ENCODE data around the gene JSRP1.

The JSRP1 gene

DNA sequence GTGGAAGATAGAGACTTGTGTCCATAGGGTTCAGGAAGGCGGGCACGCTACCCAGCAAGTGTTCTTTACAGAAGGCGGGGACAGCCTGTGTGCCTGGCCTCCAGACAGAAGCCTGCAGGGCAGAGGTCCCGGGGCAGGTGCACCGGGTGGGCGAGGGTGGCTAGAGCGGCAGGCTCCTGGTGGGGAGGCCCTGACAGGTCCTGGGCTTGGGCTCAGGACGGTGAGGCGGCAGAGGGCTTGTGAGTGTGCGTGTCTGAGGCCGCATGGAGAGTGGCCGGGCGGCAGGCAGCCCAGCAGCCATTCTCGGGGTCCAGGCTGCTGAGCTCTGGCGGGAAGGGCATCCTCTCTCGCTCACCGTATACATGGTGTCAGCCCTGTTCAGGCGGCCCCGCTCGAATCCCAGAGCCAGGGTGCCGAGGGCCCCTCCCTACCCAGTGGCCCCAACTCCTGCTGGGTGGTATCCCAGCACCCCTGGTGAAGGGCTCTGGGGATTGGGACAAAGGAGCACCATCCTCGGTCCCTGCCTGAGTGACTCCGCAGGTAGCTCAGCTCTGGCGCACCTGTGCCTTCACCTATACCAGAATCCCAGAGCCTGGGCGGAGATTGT, 10.1 kb downstream of the JSRP1 start:
- no peak for DNase-seq

DNA sequence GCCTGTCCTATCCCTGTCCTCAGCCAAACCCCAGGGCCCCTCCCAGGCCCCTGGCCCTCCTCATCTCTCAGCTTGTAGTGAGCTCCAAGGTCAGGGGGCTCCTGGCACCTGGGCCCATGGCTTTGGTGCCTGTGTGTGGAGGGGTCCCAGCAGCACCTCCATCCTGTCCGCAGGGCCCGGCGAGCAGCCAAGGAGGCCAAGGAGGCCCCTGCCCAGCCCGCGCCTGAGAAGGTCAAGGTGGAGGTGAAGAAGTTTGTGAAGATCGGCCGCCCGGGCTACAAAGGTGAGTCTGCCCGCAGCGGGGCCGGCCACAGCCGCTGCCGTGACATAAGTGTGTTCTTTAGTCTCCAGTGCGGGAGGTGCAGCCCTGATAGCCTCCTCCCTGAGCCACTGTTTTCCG, 10.9 kb downstream of the JSRP1 start:
- no peak for DNase-seq

DNA sequence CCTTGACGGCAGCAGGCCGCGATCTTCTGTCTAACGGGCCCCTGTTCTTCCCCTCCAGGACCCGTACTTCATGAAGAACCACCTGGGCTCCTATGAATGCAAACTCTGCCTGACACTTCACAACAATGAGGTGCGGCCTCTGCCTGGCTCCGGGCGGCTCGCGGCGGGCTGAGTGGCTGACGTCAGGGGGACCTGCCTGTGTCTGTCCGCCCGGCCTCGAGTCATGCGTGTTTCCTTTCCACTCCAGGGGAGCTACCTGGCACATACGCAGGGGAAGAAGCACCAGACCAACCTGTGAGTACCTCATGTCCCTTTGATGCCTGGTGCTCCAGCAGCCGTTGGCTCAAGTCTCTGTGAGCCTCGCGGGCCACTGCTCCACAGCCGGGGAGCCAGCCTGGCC, 11.7 kb downstream of the JSRP1 start:
- no peak for DNase-seq

DNA sequence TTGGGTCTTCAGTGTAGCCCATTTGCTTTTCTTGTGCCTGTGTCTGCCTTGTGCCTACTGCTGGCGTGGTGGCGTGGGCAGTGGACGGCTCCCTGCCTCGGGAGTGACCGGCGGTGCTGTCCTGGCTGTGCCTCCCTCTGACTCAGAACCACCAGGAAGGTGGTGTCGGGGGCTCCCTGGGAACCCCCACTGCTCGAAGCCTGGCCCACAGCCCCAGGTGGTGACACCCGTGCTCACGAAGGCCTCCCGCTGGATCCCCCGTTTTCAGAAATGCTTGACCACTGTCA, 12.1 kb downstream of the JSRP1 start:
- DNase-seq, result no peak

DNA sequence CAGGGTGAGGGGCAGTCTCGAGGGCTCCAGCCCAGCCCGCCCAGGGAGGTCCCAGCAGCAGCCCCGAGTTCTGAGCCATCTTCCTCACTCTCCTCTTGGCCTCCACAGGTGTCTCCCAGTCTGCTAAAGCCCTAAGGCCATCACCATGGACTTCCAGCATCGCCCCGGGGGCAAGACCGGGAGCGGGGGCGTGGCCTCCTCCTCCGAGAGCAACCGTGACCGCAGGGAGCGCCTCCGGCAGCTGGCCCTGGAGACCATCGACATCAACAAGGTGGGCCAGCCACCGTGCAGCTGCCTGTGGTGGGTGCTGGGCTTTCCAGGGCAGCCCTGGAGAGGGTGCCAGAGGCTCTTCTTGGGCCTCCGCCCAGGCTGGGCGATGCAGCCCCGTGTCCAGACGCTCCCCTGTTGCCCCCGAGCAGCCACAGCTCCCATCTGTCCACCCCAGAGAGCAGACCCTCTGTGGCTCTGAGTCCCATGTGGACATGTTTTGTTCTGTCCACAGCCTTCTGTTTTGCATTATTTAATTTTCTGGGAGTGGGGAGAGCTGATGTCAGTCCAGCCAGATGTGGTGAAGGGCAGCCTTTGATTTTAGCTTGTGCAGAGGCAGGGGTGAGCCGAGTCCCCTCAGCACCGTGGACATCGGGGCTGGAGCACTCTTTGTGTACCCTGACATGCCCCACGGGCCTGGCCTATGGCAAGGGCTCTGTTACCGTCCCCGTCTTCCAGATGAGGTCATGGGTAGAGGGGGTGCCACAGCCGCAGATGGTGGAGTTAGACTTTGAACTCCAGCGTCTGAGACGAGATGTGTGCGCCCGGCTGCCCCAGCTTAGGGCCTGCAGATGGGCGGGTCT, 12.7 kb downstream of the JSRP1 start:
- no peak for DNase-seq

DNA sequence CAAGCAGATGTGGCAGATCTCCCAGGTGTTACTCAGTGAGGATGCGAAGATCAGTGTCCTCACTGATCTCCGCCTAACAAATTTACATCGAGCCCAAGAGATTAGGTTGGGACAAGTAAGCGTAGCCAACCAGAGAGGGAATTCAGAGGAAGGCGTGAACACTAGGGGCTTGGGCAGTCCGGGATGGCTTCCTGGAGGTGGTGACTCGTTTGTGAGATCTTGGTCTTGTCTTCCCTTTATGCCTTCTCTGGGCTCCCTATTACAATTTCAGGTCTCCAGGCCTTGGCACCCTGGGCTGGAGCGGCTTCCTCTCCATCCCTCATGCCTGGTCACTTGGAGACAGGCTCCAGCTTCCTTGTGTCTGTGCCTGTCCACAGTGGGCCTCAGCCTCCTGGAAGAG, 13.4 kb downstream of the JSRP1 start:
- no peak for DNase-seq

DNA sequence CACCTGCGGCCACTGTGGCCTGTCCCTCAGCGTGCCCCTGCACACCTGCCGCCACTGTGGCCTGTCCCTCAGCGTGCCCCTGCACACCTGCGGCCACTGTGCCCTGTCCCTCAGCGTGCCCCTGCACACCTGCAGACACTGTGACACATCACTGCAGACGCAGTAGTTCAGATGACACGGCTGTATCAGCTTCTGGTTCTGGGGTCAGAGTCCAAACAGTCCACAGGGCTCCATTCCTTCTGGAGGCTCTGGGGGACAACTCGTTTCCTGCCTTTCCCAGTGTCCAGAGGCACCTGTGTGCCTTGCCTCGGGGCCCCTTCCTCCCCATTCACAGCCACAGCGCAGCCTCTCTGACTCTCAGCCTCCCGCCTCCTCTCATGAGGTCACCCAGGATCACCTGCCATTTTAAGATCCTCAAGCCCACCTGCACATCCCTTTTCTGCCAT, 14.1 kb downstream of the JSRP1 start:
- no peak for DNase-seq

DNA sequence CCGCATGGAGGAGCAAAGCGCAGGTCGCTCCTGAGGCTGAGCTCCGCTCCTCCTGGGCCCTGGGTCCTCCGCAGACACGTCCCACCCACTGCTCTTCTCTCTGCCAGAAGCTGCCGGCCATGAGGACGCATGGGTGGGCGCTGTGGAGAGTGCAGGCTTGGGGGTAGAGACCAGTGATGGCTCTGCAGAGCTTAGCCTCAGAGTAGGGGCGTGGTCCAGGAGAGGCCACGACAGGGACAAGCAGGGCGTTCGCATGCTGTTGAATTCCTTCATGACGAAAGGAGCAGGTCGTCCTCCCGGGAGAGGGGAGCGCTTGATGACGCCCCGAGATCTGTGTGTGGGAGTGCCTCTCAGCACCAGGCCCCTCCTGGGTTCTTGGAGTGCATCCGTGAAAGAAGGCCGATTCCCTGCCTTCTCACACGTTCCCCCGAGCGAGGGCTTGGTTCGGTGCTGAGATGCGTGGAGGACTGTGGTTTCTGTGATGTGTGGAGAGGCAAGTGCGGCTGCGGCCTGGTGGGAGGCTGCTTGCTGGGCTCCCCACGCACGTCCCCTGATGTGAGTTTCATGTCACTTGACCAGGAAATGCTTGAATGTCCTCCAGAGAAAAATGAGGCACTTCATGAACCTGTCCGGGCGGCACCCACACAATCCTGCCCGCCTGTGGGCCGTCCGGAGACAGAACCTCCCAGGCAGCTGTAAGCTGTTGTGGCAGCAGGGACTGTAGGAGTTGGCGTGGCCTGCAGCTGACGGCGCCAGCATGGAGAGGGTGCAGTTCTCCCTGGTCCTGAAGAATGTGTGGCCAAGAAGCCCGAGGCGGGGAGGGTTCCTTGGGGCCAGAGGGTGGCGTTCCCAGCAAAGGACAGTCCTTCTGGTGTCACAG, 15.1 kb downstream of the JSRP1 start:
- DNase-seq, result no peak

DNA sequence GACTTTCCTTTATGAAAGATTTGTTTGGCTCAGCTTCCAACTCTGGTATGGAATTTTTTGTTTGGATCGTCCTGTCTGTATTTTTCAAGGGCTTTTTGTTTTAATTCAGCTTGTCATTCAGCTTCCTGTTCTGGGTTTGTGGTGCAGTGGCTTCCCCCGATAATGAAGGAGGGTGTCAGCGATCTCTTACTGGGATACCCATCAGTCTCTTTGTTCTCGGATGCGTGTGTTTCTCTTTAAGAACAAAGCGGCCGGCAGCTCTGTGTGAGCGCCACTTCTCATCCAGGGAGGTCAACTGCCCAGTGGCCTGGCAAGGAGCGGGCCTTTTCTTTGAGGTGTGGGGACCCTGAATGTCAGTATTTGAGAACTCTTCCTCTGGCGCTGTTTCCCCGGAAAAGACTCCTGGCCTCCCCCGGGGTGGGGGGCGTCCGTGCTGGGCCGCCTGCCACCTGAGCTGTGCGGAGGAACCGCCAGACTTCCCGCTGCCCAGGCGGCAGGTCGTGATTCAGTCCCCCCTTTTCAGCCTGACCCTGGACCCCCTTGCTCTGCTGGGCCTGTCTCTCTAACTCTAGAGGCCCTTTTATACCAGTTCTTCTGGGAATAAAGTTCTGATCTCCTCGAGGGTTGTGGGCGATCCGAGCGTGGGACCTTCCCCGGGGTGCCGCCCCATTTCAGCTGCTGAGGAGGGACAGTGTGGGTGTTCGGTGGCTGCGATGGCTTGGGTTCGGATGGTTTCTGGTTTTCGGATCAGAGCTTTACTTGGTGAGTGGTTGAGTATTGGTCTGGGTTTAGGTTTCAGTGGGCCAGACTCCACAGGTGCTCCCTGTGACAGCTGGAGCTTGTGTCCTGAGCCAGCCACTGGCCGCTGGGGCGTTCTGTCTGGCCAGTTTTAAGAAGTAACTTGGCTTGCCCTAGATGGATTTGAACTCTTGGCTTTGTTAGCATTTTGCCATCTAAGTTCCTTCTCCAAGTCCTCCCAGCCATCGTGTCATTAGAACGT, 16.1 kb downstream of the JSRP1 start:
- DNase-seq, result peak; percentile 33

DNA sequence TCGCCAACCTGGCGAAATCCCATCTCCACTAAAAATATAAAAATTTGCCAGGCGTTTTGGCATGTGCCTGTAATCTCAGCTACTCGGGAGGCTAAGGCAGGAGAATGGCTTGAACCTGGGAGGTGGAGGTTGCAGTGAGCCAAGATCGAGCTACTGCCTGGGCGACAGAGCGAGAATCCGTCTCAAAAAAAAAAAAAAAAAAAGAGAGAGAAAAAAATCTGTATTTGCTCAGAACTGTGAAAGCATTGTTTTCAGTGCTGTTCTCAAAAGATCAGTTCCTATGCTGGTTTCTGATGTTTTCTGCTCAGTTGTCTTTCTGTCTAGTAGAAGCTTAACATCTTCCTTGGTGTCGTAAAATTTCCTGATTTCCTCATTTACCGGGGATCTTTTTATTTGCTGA, 17.0 kb downstream of the JSRP1 start:
- no peak for DNase-seq

DNA sequence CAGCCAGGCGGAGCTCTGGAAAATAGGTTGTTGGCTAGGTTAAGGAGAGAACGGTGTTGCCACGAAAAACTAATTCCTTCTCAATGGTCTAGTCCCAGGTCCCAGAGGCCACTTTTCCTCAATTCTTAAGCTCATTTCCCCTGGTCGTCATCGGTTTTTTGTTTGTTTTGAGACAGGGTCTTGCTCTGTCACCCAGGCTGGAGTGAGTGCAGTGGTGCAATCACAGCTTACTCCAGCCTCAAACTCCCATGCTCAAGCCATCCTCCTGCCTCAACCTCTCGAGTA, 18.4 kb downstream of the JSRP1 start:
- DNase-seq, result no peak

DNA sequence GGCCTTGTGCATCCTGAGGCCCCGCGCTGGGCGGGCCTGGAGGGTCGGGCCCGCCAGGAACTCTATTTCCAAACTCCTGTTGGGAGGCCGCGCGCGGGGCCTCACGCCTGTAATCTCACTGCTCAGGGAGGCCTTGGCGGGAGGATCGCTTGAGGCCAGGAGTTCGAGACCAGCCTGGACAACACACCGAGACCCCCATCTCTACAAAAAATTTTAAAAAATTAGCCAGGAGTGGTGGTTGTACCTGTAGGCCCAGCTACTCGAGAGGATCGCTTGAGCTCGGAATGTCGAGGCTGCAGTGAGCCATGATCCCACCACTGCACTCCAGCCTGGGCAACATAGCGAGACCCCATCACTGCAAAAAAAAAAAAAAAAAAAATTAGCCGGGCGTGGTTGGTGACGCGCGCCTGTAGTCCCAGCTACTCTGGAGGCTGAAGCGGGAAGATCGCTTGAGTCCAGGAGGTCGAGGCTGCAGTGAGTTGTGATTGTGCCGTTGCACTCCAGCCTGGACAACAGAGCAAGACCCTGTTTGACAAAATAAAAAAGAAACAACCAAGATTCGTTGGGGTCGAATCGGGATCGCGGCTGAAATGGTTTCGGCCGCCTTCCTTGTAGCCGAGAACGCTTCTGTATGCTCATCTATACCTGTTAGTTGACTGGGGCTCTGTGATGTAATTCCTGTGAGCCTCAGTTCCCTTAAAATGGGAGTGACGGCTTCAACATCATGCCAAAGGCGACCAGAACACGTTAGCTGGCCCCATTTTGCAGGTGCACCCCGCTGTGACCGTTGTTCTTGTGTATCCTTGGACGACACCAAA, 19.0 kb downstream of the JSRP1 start:
- no peak for DNase-seq

DNA sequence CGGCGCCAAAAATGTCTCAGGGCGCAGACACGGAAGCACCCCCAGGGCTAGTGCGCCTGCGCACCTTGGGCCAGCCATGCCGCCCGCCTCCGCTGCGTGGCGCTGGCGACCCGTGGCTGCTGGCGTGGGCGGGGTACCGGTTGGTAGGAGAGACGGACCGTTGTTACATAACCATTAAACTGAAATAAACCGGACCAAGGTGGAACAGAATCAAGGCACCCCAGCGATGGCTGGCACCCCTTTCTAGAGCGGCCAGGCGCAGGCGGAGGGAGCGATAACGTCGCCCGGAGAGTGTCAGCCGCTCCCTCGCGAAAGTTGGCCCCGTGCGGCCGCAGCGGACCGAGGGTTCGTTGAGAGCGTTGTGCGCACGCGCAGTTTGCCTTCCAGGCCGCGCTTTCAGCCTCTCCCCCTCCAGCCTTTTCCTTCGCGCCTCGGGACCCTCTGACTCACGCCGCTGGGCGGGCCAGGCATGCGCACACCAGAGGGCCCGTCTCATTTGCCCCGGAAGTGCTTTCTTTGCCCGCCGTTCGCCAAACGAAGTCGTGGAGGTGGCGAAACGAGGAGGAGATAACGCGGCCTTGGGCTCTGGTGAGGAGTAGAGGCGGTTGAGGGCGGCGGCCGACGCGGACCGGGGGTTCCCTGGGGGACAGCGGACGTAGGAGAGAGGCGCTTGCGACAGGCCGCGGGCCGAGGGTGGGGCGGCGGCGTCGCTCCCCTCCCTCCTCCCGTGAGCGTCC, 19.7 kb downstream of the JSRP1 start, which contains the start of the genes PLEKHJ1 and SF3A2:
Gene PLEKHJ1 (minus strand): TSS at position 16 of the 737 bp plus-strand sequence. CDS start 81 bp downstream, outside the sequence.
Gene SF3A2 (plus strand): TSS at position 511 of the 737 bp plus-strand sequence. CDS start 6,595 bp downstream, outside the sequence.
- peak; percentile 97 for DNase-seq

DNA sequence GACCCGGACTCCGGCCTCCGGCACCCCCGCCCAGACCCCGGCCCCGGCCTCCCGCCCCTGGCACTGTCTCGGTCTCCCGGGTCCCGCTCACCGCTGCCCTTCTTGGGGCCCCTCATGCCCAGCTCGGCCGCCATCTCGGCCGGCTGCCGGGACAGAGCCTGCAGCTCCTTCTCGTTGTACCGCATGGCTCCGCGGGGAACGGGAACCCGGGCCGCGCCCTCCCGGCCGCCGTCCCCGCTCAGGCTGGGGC, 20.2 kb downstream of the JSRP1 start:
- no peak for DNase-seq

DNA sequence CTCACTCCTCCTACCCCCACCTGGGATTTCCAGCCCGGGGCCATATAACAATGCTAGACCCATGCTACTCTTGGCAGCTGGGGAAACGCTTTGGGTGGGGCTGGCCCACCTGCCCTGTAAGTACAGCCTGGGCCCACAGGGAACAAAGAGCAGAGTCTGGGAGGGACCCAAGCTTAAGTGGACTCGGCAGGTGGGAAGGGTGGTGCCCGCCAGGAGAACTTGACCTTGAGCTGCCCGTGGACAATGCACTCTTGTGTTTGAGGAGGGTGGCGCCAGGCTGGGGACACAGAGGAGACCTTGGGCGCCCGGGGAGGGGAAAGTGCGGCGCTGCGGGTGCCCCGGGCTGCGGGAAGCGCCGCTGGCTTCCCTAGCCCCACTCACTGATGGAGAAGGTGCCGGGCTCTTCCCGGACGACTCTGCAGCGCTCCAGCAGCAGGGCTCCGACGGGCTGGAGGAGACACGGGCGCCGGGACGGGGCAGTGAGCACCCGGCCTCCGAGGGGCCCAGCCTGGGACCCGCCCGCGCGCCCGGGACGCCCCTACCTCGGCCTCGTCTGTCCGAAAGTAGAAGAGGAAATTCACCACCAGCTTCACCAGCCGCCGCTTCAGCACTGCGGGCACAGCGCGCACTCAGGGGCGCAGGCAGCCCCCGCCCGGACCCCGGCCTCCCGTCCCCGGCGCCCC, 20.7 kb downstream of the JSRP1 start:
- DNase-seq, result peak; percentile 17

DNA sequence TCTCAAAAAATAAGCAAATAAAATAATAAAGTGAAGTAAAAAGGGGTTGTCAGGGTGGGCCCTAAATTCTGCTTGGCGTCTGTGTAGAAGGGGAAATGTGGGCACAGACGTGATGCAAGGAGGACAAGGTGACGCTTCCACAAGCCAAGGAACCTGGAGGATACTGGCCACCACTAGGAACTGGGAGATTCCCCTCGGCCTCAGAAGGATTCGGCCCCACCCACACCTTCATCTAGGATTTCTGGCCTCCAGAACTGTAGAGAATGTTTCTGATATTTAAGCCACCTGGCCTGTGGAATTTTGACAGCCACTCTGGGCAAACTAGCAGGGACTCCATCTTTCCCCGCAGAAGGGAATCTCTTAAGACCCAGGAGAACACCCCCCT, 21.2 kb downstream of the JSRP1 start:
- no peak for DNase-seq

DNA sequence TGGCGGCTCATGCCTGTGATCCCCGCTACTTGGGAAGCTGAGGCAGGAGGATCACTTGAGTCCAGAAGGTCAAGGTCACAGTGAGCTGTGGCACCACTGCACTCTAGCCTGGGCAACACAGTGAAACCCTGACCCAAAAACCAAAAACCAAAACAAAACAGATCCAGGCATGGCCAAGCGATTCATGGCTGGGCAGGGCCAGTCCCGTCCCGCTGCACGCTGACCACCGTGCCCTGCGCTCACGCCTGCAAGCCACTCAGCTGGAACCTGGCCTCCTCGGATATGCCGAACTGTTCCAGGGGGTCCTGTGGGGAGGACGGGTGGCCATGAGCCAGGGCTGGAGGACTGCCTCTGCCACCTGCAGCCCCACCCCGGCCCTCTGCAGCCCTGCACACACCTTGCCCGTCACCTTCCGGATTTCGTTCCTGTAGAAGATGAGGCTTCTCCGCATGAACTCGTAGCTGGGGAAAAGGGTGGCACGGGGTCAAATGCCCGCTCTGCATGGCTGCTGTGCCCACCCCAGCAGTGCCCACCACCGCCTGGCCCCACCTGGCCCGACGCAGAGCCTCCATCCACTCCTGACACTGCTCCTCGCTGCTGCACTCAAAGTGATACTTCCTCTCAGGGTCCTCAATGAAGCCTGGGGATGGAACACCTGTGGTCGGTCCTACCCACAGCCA, 22.5 kb downstream of the JSRP1 start:
- no peak for DNase-seq

DNA sequence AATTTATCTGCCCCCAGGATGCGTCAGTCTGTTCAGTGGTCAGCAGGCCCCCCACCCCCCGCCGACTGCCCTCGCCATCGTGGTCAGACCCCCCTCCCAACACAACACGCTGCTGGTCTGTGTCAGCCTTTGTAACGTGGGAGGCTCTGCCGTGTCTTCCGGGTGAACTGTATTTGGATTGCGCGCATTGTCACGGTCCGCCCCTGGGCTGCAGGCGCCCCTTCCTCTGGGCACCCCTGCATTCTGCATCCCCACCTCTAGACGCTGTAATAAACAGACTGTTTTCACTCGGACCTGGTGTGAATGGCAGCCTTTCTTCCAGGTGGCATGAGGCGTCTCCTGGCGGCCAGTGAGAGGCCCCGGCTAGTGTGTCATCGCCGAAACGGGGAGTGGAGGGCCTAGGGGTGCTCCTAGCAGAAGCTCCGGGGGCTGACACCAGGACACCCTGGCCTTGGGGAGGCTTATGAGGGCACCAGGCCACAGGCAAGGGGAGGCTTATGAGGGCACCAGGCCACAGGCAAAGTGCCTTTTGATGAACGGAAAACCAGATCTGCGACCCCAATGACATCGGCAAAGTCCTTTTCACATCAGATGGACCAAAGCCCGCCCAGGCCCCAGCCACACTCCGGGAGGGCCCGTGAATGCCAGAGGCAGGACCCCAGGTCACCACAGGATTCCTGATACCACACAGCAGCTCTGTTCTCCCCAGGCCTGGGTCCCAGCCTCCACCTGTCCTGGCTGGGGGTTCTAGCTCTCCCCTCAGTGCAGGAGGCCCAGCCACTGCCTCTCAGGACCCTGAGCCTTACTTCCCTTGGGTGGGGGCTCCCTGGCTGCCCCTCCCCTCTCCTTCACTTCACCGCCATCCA, 23.7 kb downstream of the JSRP1 start:
- DNase-seq, result no peak

Data from activated gamma-delta T cell treated with Interleukin-2 at 50 U/mL for 16 hours (primary cell).